ENCODE results near the gene SMIM38.

DNA sequence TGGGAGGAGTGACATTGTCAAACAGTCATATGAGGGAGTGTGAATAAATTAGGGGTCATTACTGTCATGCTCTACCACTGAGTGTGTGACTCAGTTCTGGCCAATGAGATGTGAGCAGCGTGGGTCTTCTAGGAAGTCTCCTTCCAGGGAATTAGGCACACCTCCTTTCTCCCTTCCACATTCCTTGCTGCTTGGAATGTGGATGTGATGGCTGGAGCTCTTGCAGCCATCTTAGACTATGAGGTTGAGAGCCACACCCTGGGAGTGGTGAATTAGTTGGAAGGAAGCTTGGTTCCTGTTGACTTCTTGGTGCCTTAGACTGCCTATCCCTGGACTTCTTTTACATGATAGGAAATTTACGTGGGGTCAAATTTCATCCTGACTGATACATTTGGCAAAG is 36.5 kb upstream of the SMIM38 start:
- TF ChIP-seq, protein P1, sequence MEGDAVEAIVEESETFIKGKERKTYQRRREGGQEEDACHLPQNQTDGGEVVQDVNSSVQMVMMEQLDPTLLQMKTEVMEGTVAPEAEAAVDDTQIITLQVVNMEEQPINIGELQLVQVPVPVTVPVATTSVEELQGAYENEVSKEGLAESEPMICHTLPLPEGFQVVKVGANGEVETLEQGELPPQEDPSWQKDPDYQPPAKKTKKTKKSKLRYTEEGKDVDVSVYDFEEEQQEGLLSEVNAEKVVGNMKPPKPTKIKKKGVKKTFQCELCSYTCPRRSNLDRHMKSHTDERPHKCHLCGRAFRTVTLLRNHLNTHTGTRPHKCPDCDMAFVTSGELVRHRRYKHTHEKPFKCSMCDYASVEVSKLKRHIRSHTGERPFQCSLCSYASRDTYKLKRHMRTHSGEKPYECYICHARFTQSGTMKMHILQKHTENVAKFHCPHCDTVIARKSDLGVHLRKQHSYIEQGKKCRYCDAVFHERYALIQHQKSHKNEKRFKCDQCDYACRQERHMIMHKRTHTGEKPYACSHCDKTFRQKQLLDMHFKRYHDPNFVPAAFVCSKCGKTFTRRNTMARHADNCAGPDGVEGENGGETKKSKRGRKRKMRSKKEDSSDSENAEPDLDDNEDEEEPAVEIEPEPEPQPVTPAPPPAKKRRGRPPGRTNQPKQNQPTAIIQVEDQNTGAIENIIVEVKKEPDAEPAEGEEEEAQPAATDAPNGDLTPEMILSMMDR (IDR thresholded peaks at IDR 0.05 in 2 of 3, conservative IDR thresholded peaks at IDR 0.05 in 1 of 3; ENCODE audit: borderline replicate concordance in 1 of 3, insufficient read depth in 1 of 3, low read depth in 2 of 3, low read length in 2 of 3), result no peak
- TF ChIP-seq ZFX (IDR thresholded peaks at IDR 0.05) (no peak), CEBPB (IDR thresholded peaks at IDR 0.05; ENCODE audit: low read depth) (no peak), TCF7L2 (IDR thresholded peaks at IDR 0.05; ENCODE audit: borderline replicate concordance, extremely low read depth, insufficient read depth, insufficient read length) (no peak), SIN3A (IDR thresholded peaks at IDR 0.05; ENCODE audit: low read depth) (no peak), EZH2 (IDR thresholded peaks at IDR 0.05) (no peak), POLR2AphosphoS5 (IDR thresholded peaks at IDR 0.05; ENCODE audit: low read depth, low read length) (no peak), POLR2A (IDR thresholded peaks at IDR 0.05; ENCODE audit: borderline replicate concordance, extremely low read depth, insufficient read depth, insufficient read length) (no peak), RAD21 (IDR thresholded peaks at IDR 0.05; ENCODE audit: low read depth) (no peak), FOSL1 (IDR thresholded peaks at IDR 0.05; ENCODE audit: low read depth) (no peak), EZH2phosphoT487 (IDR thresholded peaks at IDR 0.05; ENCODE audit: borderline replicate concordance) (no peak), JUND (IDR thresholded peaks at IDR 0.05) (no peak)
- TF ChIP-seq, protein P2, sequence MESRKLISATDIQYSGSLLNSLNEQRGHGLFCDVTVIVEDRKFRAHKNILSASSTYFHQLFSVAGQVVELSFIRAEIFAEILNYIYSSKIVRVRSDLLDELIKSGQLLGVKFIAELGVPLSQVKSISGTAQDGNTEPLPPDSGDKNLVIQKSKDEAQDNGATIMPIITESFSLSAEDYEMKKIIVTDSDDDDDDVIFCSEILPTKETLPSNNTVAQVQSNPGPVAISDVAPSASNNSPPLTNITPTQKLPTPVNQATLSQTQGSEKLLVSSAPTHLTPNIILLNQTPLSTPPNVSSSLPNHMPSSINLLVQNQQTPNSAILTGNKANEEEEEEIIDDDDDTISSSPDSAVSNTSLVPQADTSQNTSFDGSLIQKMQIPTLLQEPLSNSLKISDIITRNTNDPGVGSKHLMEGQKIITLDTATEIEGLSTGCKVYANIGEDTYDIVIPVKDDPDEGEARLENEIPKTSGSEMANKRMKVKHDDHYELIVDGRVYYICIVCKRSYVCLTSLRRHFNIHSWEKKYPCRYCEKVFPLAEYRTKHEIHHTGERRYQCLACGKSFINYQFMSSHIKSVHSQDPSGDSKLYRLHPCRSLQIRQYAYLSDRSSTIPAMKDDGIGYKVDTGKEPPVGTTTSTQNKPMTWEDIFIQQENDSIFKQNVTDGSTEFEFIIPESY (IDR thresholded peaks at IDR 0.05; ENCODE audit: extremely low read depth, insufficient replicate concordance, low read length), result no peak
- TF ChIP-seq, protein P3, sequence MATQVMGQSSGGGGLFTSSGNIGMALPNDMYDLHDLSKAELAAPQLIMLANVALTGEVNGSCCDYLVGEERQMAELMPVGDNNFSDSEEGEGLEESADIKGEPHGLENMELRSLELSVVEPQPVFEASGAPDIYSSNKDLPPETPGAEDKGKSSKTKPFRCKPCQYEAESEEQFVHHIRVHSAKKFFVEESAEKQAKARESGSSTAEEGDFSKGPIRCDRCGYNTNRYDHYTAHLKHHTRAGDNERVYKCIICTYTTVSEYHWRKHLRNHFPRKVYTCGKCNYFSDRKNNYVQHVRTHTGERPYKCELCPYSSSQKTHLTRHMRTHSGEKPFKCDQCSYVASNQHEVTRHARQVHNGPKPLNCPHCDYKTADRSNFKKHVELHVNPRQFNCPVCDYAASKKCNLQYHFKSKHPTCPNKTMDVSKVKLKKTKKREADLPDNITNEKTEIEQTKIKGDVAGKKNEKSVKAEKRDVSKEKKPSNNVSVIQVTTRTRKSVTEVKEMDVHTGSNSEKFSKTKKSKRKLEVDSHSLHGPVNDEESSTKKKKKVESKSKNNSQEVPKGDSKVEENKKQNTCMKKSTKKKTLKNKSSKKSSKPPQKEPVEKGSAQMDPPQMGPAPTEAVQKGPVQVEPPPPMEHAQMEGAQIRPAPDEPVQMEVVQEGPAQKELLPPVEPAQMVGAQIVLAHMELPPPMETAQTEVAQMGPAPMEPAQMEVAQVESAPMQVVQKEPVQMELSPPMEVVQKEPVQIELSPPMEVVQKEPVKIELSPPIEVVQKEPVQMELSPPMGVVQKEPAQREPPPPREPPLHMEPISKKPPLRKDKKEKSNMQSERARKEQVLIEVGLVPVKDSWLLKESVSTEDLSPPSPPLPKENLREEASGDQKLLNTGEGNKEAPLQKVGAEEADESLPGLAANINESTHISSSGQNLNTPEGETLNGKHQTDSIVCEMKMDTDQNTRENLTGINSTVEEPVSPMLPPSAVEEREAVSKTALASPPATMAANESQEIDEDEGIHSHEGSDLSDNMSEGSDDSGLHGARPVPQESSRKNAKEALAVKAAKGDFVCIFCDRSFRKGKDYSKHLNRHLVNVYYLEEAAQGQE (IDR thresholded peaks at IDR 0.05; ENCODE audit: low read depth), result no peak
